Stomach (tissue), 4 donors: ENCODE results near the gene PDIA6.

Experiments
- EP300 ChIP-seq: sonication (generic); formaldehyde crosslinking; IDR thresholded peaks from one replicate; pipeline ENCODE4 v1.6.1; 2017; ENCODE audit warnings: antibody characterized with exemption
- POLR2AphosphoS5 ChIP-seq, 3 donors: sonication (generic); formaldehyde crosslinking; IDR thresholded peaks; one replicate each; pipeline ENCODE4 v1.6.1; 2016; ENCODE audit warnings: antibody characterized with exemption in 3 of 3
- TF ChIP-seq, protein P1 (sequence below), 7 experiments: fragments of 450-650 bp in 4 of 7; fragments of 200-600 bp in 3 of 7; sonication (generic) in 3 of 7; IDR thresholded peaks; one replicate each; pipeline ENCODE4 v1.5.1; 2016 to 2019; ENCODE audit warnings: antibody characterized with exemption in 7 of 7, control low read depth in 2 of 7, mild to moderate bottlenecking in 1 of 7

DNA sequence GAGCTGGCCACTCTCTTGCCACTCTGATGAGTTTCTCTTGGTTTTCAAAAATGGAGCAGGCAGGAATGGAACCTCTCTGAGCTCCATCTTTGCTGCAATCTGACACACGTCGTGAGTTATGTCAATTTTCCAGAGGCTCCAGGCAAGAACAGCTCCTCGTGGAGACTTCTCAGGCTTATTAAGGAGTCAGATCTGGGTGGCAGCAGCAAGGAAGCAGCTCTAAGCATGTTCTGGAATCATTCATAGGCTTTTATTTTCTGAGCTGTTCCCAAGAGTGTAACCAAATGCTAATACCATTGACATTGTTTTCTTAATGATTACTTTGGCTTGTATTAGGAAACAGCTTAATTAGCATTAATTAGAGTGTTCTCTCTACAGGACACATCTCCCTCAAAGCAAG lies 26.1 kb upstream of the PDIA6 start:
- TF ChIP-seq, protein P1, sequence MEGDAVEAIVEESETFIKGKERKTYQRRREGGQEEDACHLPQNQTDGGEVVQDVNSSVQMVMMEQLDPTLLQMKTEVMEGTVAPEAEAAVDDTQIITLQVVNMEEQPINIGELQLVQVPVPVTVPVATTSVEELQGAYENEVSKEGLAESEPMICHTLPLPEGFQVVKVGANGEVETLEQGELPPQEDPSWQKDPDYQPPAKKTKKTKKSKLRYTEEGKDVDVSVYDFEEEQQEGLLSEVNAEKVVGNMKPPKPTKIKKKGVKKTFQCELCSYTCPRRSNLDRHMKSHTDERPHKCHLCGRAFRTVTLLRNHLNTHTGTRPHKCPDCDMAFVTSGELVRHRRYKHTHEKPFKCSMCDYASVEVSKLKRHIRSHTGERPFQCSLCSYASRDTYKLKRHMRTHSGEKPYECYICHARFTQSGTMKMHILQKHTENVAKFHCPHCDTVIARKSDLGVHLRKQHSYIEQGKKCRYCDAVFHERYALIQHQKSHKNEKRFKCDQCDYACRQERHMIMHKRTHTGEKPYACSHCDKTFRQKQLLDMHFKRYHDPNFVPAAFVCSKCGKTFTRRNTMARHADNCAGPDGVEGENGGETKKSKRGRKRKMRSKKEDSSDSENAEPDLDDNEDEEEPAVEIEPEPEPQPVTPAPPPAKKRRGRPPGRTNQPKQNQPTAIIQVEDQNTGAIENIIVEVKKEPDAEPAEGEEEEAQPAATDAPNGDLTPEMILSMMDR (IDR thresholded peaks at IDR 0.05), result no peak
- TF ChIP-seq POLR2AphosphoS5 (IDR thresholded peaks at IDR 0.05) (no peak), EP300 (no peak)
